PC-3 (cell line): ENCODE measurements around the gene GFM1. TPM values are rescaled to one million over a fixed set of nuclear protein-coding genes. Genes with fewer than 3 reads are reported as not detected.

ENCODE experiments used
- ATAC-seq: fragments of 200-7000 bp; cut with Tn5 transposase; 2 replicates; pipeline ENCODE4 v1.9.1; 2020; ENCODE audit warnings: mild to moderate bottlenecking, moderate library complexity
- BruUV-seq: library from RNA; stranded (reverse); fragments of 400-500 nt; replicated peaks from 2 replicates; lab custom pipeline; 2021; lab: Mats Ljungman, UMichigan
- CTCF ChIA-PET: fragments of 300-600 bp; sonication (Branson Sonifier 250); formaldehyde crosslinking; loops from one replicate; lab custom pipeline; 2022; ENCODE audit warnings: antibody characterized with exemption; lab: Charles Lee
- POLR2A ChIA-PET: fragments of 300-600 bp; sonication (Branson Sonifier 250); formaldehyde crosslinking; loops from one replicate; lab custom pipeline; 2022; ENCODE audit warnings: antibody characterized with exemption; ENCODE audit not compliant: unreplicated experiment; lab: Charles Lee
- DNase-seq: peaks from one replicate; pipeline ENCODE4 v3.0.0-alpha.2; 2015
- H2AFZ ChIP-seq: fragments of 300-600 bp; sonication (generic); 2 replicates; pipeline ENCODE4 v1.6.0; 2016; ENCODE audit warnings: antibody characterized with exemption, low read length
- H3F3A ChIP-seq: fragments of 300-600 bp; sonication (generic); one replicate; pipeline ENCODE4 v1.6.0; 2017; ENCODE audit warnings: antibody characterized with exemption, low read length, control low read depth, mild to moderate bottlenecking; ENCODE audit not compliant: unreplicated experiment
- H3K27ac ChIP-seq: fragments of 300-600 bp; sonication (generic); 2 replicates; pipeline ENCODE4 v1.5.1; 2016; ENCODE audit warnings: mild to moderate bottlenecking, low read length
- H3K27me3 ChIP-seq: fragments of 300-600 bp; sonication (generic); 2 replicates; pipeline ENCODE4 v1.6.1; 2016; ENCODE audit warnings: low read length, mixed read lengths
- H3K36me3 ChIP-seq: fragments of 300-600 bp; sonication (generic); 2 replicates; pipeline ENCODE4 v1.6.1; 2016; ENCODE audit warnings: low read depth, mixed run types, low read length, mixed read lengths
- H3K4me1 ChIP-seq: fragments of 300-600 bp; sonication (generic); 2 replicates; pipeline ENCODE4 v1.5.1; 2016; ENCODE audit warnings: low read length; ENCODE audit not compliant: insufficient read depth
- H3K4me2 ChIP-seq: fragments of 300-600 bp; sonication (generic); 2 replicates; pipeline ENCODE4 v1.6.0; 2016; ENCODE audit warnings: low read length
- H3K4me3 ChIP-seq: fragments of 300-600 bp; sonication (generic); 2 replicates; pipeline ENCODE4 v1.5.1; 2016; ENCODE audit warnings: mild to moderate bottlenecking, low read length, mixed read lengths
- H3K79me2 ChIP-seq: fragments of 300-600 bp; sonication (generic); 2 replicates; pipeline ENCODE4 v1.6.1; 2017; ENCODE audit warnings: low read length, mixed read lengths
- H3K9ac ChIP-seq: fragments of 300-600 bp; sonication (generic); 2 replicates; pipeline ENCODE4 v1.6.0; 2016; ENCODE audit warnings: mild to moderate bottlenecking, low read length
- H3K9me2 ChIP-seq: fragments of 300-600 bp; sonication (generic); replicated peaks from 2 replicates; pipeline ENCODE4 v1.6.1; 2016; ENCODE audit warnings: mixed run types, low read length, mixed read lengths
- H3K9me3 ChIP-seq: fragments of 300-600 bp; sonication (generic); 2 replicates; pipeline ENCODE4 v1.6.1; 2016; ENCODE audit warnings: low read length, mixed read lengths
- H4K20me1 ChIP-seq: fragments of 300-600 bp; sonication (generic); 2 replicates; pipeline ENCODE4 v1.6.1; 2016; ENCODE audit warnings: low read length, mixed read lengths
- CTCF ChIP-seq: fragments of 300-600 bp; sonication (generic); conservative IDR thresholded peaks from 2 replicates; pipeline ENCODE4 v1.5.1; 2017; ENCODE audit warnings: antibody characterized with exemption, low read depth, mild to moderate bottlenecking, low read length
- EZH2 ChIP-seq: fragments of 300-600 bp; sonication (generic); IDR thresholded peaks from one replicate; pipeline ENCODE4 v1.6.1; 2017; ENCODE audit warnings: antibody characterized with exemption, mild to moderate bottlenecking, low read length; ENCODE audit not compliant: unreplicated experiment
- EZH2phosphoT487 ChIP-seq: fragments of 300-600 bp; sonication (generic); IDR thresholded peaks from 2 replicates; pipeline ENCODE4 v1.6.1; 2018; ENCODE audit warnings: mild to moderate bottlenecking, antibody characterized with exemption, low read length, borderline replicate concordance
- intact Hi-C: fragments of 100-400 bp; cut with micrococcal nuclease; formaldehyde crosslinking; loops from 2 replicates; pipeline ENCODE4 v1.9.0; 2023
- total RNA-seq: library from RNA; depleted of rRNA; stranded (reverse); fragments of >200 nt; gene quantifications from 2 replicates; pipeline ENCODE4 v1.2.3, GENCODE V29; 2014

GFM1 gene
- total RNA-seq, 1 experiment from 2014 or later = 37.5 TPM

GRCh38 chr3:158731938-158732855 is 87.9 kb downstream of the GFM1 start, which contains the start of gene RARRES1:
RARRES1 (minus strand) TSS chr3:158732457; CDS start chr3:158732415, 42 bp downstream.
- H3K9me3 ChIP-seq = no peaks in the 10 kb centered on the region
- peak; percentile 44 for ATAC-seq
- intact Hi-C loops = no loop called here
- H3K79me2 ChIP-seq = no peaks in the 10 kb centered on the region
- no peak within 1 kb of the TSS for H3K4me3 ChIP-seq
- TF ChIP-seq EZH2 (no peak), CTCF (no peak), EZH2phosphoT487 (no peak)
- H3K9me2 ChIP-seq = no peaks in the 10 kb centered on the region
- H3K27me3 ChIP-seq = no peaks in the 10 kb centered on the region
- no peak for DNase-seq
- peaks cover 17% of the 10 kb centered on the region for H3K4me1 ChIP-seq
- no peaks in the 10 kb centered on the region for H3F3A ChIP-seq
- ChIA-PET POLR2A (no interaction called here), CTCF (no interaction called here)
- no peak within 1 kb of the TSS for H2AFZ ChIP-seq
- H3K36me3 ChIP-seq = no peaks in the 10 kb centered on the region
- no TSS peak for BruUV-seq
- no peak within 1 kb of the TSS for H3K9ac ChIP-seq
- H4K20me1 ChIP-seq = no peaks in the 10 kb centered on the region
- no peak within 1 kb of the TSS for H3K4me2 ChIP-seq
- no peak within 1 kb of the TSS for H3K27ac ChIP-seq

GRCh38 chr3:158732856-158733200 is 88.5 kb downstream of the GFM1 start:
- no peaks in the 10 kb centered on the region for H3K9me3 ChIP-seq
- H3K79me2 ChIP-seq = no peaks in the 10 kb centered on the region
- no peaks in the 10 kb centered on the region for H3K9me2 ChIP-seq
- H3K4me3 ChIP-seq = no peak overlapping the region
- ChIA-PET POLR2A (no interaction called here), CTCF (no interaction called here)
- H3K9ac ChIP-seq = no peak overlapping the region
- no peaks in the 10 kb centered on the region for H3K36me3 ChIP-seq
- no peak overlapping the region for H2AFZ ChIP-seq
- no TSS peak for BruUV-seq
- ATAC-seq = no peak
- intact Hi-C loops = no loop called here
- no peak for TF ChIP-seq EZH2
- TF ChIP-seq EZH2phosphoT487 = no peak
- TF ChIP-seq CTCF = no peak
- H3K27me3 ChIP-seq = no peaks in the 10 kb centered on the region
- H3K4me1 ChIP-seq = peaks cover 11% of the 10 kb centered on the region
- no peak overlapping the region for H3K4me2 ChIP-seq
- no peaks in the 10 kb centered on the region for H4K20me1 ChIP-seq
- H3K27ac ChIP-seq = no peak overlapping the region
- no peaks in the 10 kb centered on the region for H3F3A ChIP-seq
- DNase-seq = no peak

GRCh38 chr3:158733656-158734055 is 89.3 kb downstream of the GFM1 start:
- H3K4me3 ChIP-seq = no peak overlapping the region
- no peak for ATAC-seq
- no peaks in the 10 kb centered on the region for H3K9me3 ChIP-seq
- ChIA-PET CTCF (no interaction called here), POLR2A (no interaction called here)
- no peak overlapping the region for H2AFZ ChIP-seq
- TF ChIP-seq EZH2 = no peak
- no peak for TF ChIP-seq EZH2phosphoT487
- TF ChIP-seq CTCF = no peak
- no peaks in the 10 kb centered on the region for H3F3A ChIP-seq
- H3K9ac ChIP-seq = no peak overlapping the region
- no peaks in the 10 kb centered on the region for H4K20me1 ChIP-seq
- BruUV-seq = no TSS peak
- no peaks in the 10 kb centered on the region for H3K9me2 ChIP-seq
- no peak overlapping the region for H3K27ac ChIP-seq
- no peak for DNase-seq
- H3K4me2 ChIP-seq = no peak overlapping the region
- H3K4me1 ChIP-seq = peaks cover 5% of the 10 kb centered on the region; the same call in 1 of the 2 replicates
- no peaks in the 10 kb centered on the region for H3K36me3 ChIP-seq
- H3K79me2 ChIP-seq = no peaks in the 10 kb centered on the region
- intact Hi-C loops = no loop called here
- H3K27me3 ChIP-seq = no peaks in the 10 kb centered on the region
